ENCODE measurements around the gene TCERG1L.

GRCh38 chr10:131137223-131137622 lies 174.3 kb downstream of the TCERG1L start:
- TF ChIP-seq YY1 (IDR thresholded peaks at IDR 0.05; ENCODE audit: low read depth) (no peak), ZBTB33 (IDR thresholded peaks at IDR 0.05; ENCODE audit: borderline replicate concordance, low read depth) (no peak), CTCF (IDR thresholded peaks at IDR 0.05) (no peak), SIN3A (IDR thresholded peaks at IDR 0.05; ENCODE audit: borderline replicate concordance, low read depth, low read length) (no peak), MAX (IDR thresholded peaks at IDR 0.05; ENCODE audit: low read depth) (no peak), POLR2AphosphoS5 (IDR thresholded peaks at IDR 0.05; ENCODE audit: low read depth, low read length) (no peak), TEAD4 (IDR thresholded peaks at IDR 0.05; ENCODE audit: borderline replicate concordance, insufficient read depth) (no peak), NFIC (IDR thresholded peaks at IDR 0.05; ENCODE audit: borderline replicate concordance) (no peak)
